HEK293 (cell line): ENCODE measurements around the gene TNKS1BP1.

Experiments used
- CTCF ChIA-PET: fragments of 350-600 bp; formaldehyde crosslinking; extraction: SDS; loops from one replicate; lab custom pipeline; 2021; ENCODE audit warnings: antibody characterized with exemption; lab: Yijun Ruan, JAX
- POLR2A ChIA-PET: fragments of 300-600 bp; formaldehyde crosslinking; extraction: SDS; loops from one replicate; lab custom pipeline; 2020; ENCODE audit warnings: antibody characterized with exemption, inconsistent platforms; lab: Yijun Ruan, JAX
- H3K27ac ChIP-seq: fragments of 200-500 bp; sonication (Bioruptor generic); 2 replicates; pipeline ENCODE4 v1.5.1; 2014; ENCODE audit warnings: low read depth, low read length, control low read depth, inconsistent platforms; ENCODE audit errors: extremely low read depth
- H3K36me3 ChIP-seq, 2 experiments: fragments of 200-500 bp in 1 of 2; sonication (Bioruptor generic) in 1 of 2; 1 replicate in 1 of 2; 2 replicates in 1 of 2; pipeline ENCODE4 v1.5.1; 2014 to 2017; ENCODE audit warnings: inconsistent platforms in 2 of 2, low read length in 2 of 2; ENCODE audit not compliant: control insufficient read depth in 2 of 2, insufficient read depth in 1 of 2
- H3K4me1 ChIP-seq: fragments of 200-500 bp; sonication (Bioruptor generic); 2 replicates; pipeline ENCODE4 v1.5.1; 2014; ENCODE audit warnings: mild to moderate bottlenecking, low read length, inconsistent platforms; ENCODE audit not compliant: control insufficient read depth, insufficient read depth
- H3K4me3 ChIP-seq: 2 replicates; pipeline ENCODE4 v1.5.1; 2011; ENCODE audit warnings: low read depth, mild to moderate bottlenecking, control low read depth, low read length, moderate library complexity
- H3K9me3 ChIP-seq: fragments of 200-500 bp; sonication (Bioruptor generic); 2 replicates; pipeline ENCODE4 v1.5.1; 2014; ENCODE audit warnings: low read depth, low read length, inconsistent platforms; ENCODE audit not compliant: control insufficient read depth, insufficient read depth
- HOXA7 ChIP-seq: sonication (generic); formaldehyde crosslinking; IDR thresholded peaks from 2 replicates; pipeline ENCODE4 v1.8.1; 2022; ENCODE audit warnings: missing genetic modification reagents, borderline replicate concordance
- HOXC10 ChIP-seq: sonication (generic); formaldehyde crosslinking; IDR thresholded peaks from 2 replicates; pipeline ENCODE4 v1.8.1; 2023; ENCODE audit warnings: mild to moderate bottlenecking, missing genetic modification reagents
- INSM2 ChIP-seq: fragments of 450-650 bp; formaldehyde crosslinking; IDR thresholded peaks from 2 replicates; pipeline ENCODE4 v1.5.1; 2016; ENCODE audit warnings: missing biosample characterization, missing genetic modification characterization
- KLF10 ChIP-seq: fragments of 450-650 bp; IDR thresholded peaks from 2 replicates; pipeline ENCODE4 v1.5.1; 2018; ENCODE audit warnings: missing biosample characterization, mild to moderate bottlenecking, missing genetic modification characterization
- YY1 ChIP-seq: fragments of 450-650 bp; formaldehyde crosslinking; IDR thresholded peaks from 2 replicates; pipeline ENCODE4 v1.5.1; 2018; ENCODE audit warnings: missing biosample characterization, missing genetic modification characterization
- ZBTB49 ChIP-seq: fragments of 450-650 bp; formaldehyde crosslinking; IDR thresholded peaks from 2 replicates; pipeline ENCODE4 v1.5.1; 2016; ENCODE audit warnings: missing biosample characterization, missing genetic modification characterization, low read depth
- ZNF157 ChIP-seq: fragments of 450-650 bp; formaldehyde crosslinking; IDR thresholded peaks from 2 replicates; pipeline ENCODE4 v1.5.1; 2016; ENCODE audit warnings: missing biosample characterization, missing genetic modification characterization
- ZNF184 ChIP-seq: fragments of 450-650 bp; IDR thresholded peaks from 2 replicates; pipeline ENCODE4 v1.5.1; 2018; ENCODE audit warnings: missing biosample characterization, mild to moderate bottlenecking, missing genetic modification characterization
- ZNF26 ChIP-seq: fragments of 450-650 bp; formaldehyde crosslinking; IDR thresholded peaks from 2 replicates; pipeline ENCODE4 v1.5.1; 2016; ENCODE audit warnings: missing biosample characterization, missing genetic modification characterization
- ZNF416 ChIP-seq: fragments of 450-650 bp; formaldehyde crosslinking; IDR thresholded peaks from 2 replicates; pipeline ENCODE4 v1.5.1; 2016; ENCODE audit warnings: missing biosample characterization, missing genetic modification characterization
- ZNF433 ChIP-seq: fragments of 450-650 bp; formaldehyde crosslinking; IDR thresholded peaks from 2 replicates; pipeline ENCODE4 v1.5.1; 2016; ENCODE audit warnings: missing biosample characterization, missing genetic modification characterization, low read depth
- ZNF518A ChIP-seq: fragments of 450-650 bp; formaldehyde crosslinking; conservative IDR thresholded peaks from 2 replicates; pipeline ENCODE4 v1.5.1; 2016; ENCODE audit warnings: low read depth, missing biosample characterization, missing genetic modification characterization
- ZNF521 ChIP-seq: fragments of 450-650 bp; formaldehyde crosslinking; IDR thresholded peaks from 2 replicates; pipeline ENCODE4 v1.5.1; 2017; ENCODE audit warnings: missing biosample characterization, mild to moderate bottlenecking, missing genetic modification characterization
- ZNF549 ChIP-seq: fragments of 450-650 bp; IDR thresholded peaks from 2 replicates; pipeline ENCODE4 v1.5.1; 2018; ENCODE audit warnings: missing biosample characterization, missing genetic modification characterization, mild to moderate bottlenecking, inconsistent platforms, moderate library complexity
- ZNF610 ChIP-seq: fragments of 450-650 bp; formaldehyde crosslinking; IDR thresholded peaks from 2 replicates; pipeline ENCODE4 v1.5.1; 2016; ENCODE audit warnings: missing biosample characterization, missing genetic modification characterization, borderline replicate concordance
- ZNF664 ChIP-seq: fragments of 450-650 bp; formaldehyde crosslinking; IDR thresholded peaks from 2 replicates; pipeline ENCODE4 v1.5.1; 2016; ENCODE audit warnings: missing biosample characterization, missing genetic modification characterization
- ZNF692 ChIP-seq: fragments of 450-650 bp; formaldehyde crosslinking; IDR thresholded peaks from 2 replicates; pipeline ENCODE4 v1.5.1; 2016; ENCODE audit warnings: missing biosample characterization, missing genetic modification characterization
- ZNF701 ChIP-seq: fragments of 450-650 bp; formaldehyde crosslinking; IDR thresholded peaks from 2 replicates; pipeline ENCODE4 v1.5.1; 2016; ENCODE audit warnings: missing biosample characterization, missing genetic modification characterization
- ZNF76 ChIP-seq: fragments of 450-650 bp; formaldehyde crosslinking; IDR thresholded peaks from 2 replicates; pipeline ENCODE4; 2016; ENCODE audit warnings: low read depth, missing biosample characterization, missing genetic modification characterization, borderline replicate concordance
- ZNF777 ChIP-seq: fragments of 450-650 bp; formaldehyde crosslinking; IDR thresholded peaks from 2 replicates; pipeline ENCODE4 v1.5.1; 2017; ENCODE audit warnings: missing biosample characterization, missing genetic modification characterization, borderline replicate concordance

The TNKS1BP1 gene

GRCh38 chr11:57313788-57314135, 11.0 kb downstream of the TNKS1BP1 start:
- Histone ChIP-seq H3K27ac (no peak overlapping the region), H3K36me3 (peaks cover 0 to 88% of the 10 kb centered on the region in 2 experiments; a peak in 1 of 3 replicates), H3K4me3 (no peak overlapping the region), H3K9me3 (no peaks in the 10 kb centered on the region), H3K4me1 (no peaks in the 10 kb centered on the region)
- ChIA-PET CTCF (interaction anchor here (0.7 kb wide), 1 partner anchor 180 kb away, joined by 3 read pairs; no protein-coding TSS in a partner anchor), POLR2A (interaction anchor here (2.3 to 3.9 kb wide), 2 partner anchors 10 to 22 kb away, joined by 11 to 95 read pairs; partner anchors contain the start of genes SSRP1 and TNKS1BP1)
- TF ChIP-seq ZNF701 (tag by site-specific recombination) (no peak), ZNF549 (tag by site-specific recombination) (no peak), ZNF664 (tag by site-specific recombination) (no peak), ZNF433 (no peak), ZNF76 (tag by site-specific recombination) (no peak), ZNF521 (no peak), ZNF157 (no peak), ZNF26 (no peak), ZNF777 (tag by site-specific recombination) (no peak), HOXC10 (CRISPR knock-in tag) (no peak), ZNF184 (tag by site-specific recombination) (no peak), ZNF610 (tag by site-specific recombination) (no peak), ZBTB49 (tag by site-specific recombination) (no peak), ZNF692 (no peak), HOXA7 (CRISPR knock-in tag) (no peak), KLF10 (no peak), YY1 (tag by site-specific recombination) (no peak), INSM2 (tag by site-specific recombination) (no peak)

GRCh38 chr11:57313071-57313787, 11.5 kb downstream of the TNKS1BP1 start:
- Histone ChIP-seq H3K4me3 (no peak overlapping the region), H3K36me3 (peaks cover 0 to 87% of the 10 kb centered on the region in 2 experiments; a peak in 1 of 3 replicates), H3K27ac (no peak overlapping the region), H3K9me3 (no peaks in the 10 kb centered on the region), H3K4me1 (no peaks in the 10 kb centered on the region)
- POLR2A ChIA-PET: interaction anchor here (2.3 to 3.9 kb wide), 2 partner anchors 10 to 22 kb away, joined by 11 to 95 read pairs; partner anchors contain the start of genes SSRP1 and TNKS1BP1
- CTCF ChIA-PET: no interaction called here
- TF ChIP-seq ZNF518A (tag by site-specific recombination): no peak
- TF ChIP-seq ZNF416 (tag by site-specific recombination): no peak
